B cell (primary cell): Measurements from ENCODE around the gene LILRA2.

Source experiments
- CTCF ChIP-seq: fragments of 200-600 bp; IDR thresholded peaks from one replicate; pipeline ENCODE4 v1.8.0; 2022; ENCODE audit warnings: antibody characterized with exemption, mild to moderate bottlenecking
- EZH2 ChIP-seq: IDR thresholded peaks from 2 replicates; pipeline ENCODE4 v1.6.1; 2012; ENCODE audit warnings: borderline replicate concordance, low read depth, mild to moderate bottlenecking, moderate library complexity, low read length; ENCODE audit not compliant: insufficient read depth, poor library complexity, severe bottlenecking

- TF ChIP-seq CTCF (no peak), EZH2 (no peak)
These were observed 41.1 kb downstream of the LILRA2 start for GRCh38 chr19:54614726-54615125.
